GM18498 (cell line): ENCODE measurements around the gene KHNYN.
"Not testable (repeated sequence)": the region's sequence is repeated elsewhere in the genome, so short reads cannot be mapped to it uniquely, and the experiment has no call there.

Experiments used
- ATAC-seq: cut with Tn5 transposase; IDR thresholded peaks from one replicate; pipeline ENCODE4 v1.9.1; 2021; ENCODE audit warnings: mild to moderate bottlenecking, moderate library complexity; ENCODE audit not compliant: unreplicated experiment

The KHNYN gene

GRCh38 chr14:24429395-24430142 is at the start of gene KHNYN, which contains the start of gene CBLN3:
Gene KHNYN (plus strand): TSS chr14:24429954. CDS start chr14:24430731, 777 bp downstream.
Gene CBLN3 (minus strand): TSS chr14:24429668. CDS start chr14:24429054, 614 bp downstream.
- peak; percentile 88 for ATAC-seq

- ATAC-seq = no peak
Measured at GRCh38 chr14:24381363-24382063, 48.2 kb upstream of the KHNYN start.

- no peak for ATAC-seq
Measured at GRCh38 chr14:24382064-24382371, 47.7 kb upstream of the KHNYN start.

GRCh38 chr14:24384169-24384568 is 45.6 kb upstream of the KHNYN start:
- ATAC-seq = no peak

- no peak for ATAC-seq
Measured at GRCh38 chr14:24385524-24385923, 44.2 kb upstream of the KHNYN start.

GRCh38 chr14:24387009-24387345 is 42.8 kb upstream of the KHNYN start:
- ATAC-seq = no peak

- not testable (repeated sequence) for ATAC-seq
Measured at GRCh38 chr14:24387579-24387978, 42.2 kb upstream of the KHNYN start.

- no peak for ATAC-seq
Measured at GRCh38 chr14:24388474-24389179, 41.1 kb upstream of the KHNYN start.

GRCh38 chr14:24389226-24389848 is 40.4 kb upstream of the KHNYN start:
- no peak for ATAC-seq

- no peak for ATAC-seq
Measured at GRCh38 chr14:24390701-24391468, 38.9 kb upstream of the KHNYN start.

GRCh38 chr14:24392325-24393091 is 37.2 kb upstream of the KHNYN start:
- ATAC-seq = no peak

- no peak for ATAC-seq
Measured at GRCh38 chr14:24394275-24394674, 35.5 kb upstream of the KHNYN start.

GRCh38 chr14:24395609-24396582 is 33.9 kb upstream of the KHNYN start:
- ATAC-seq = no peak

GRCh38 chr14:24397639-24398292 is 32.0 kb upstream of the KHNYN start:
- ATAC-seq = no peak

- ATAC-seq = no peak
Measured at GRCh38 chr14:24398293-24398652, 31.5 kb upstream of the KHNYN start.

- no peak for ATAC-seq
Measured at GRCh38 chr14:24398653-24399446, 30.9 kb upstream of the KHNYN start, which contains the start of gene NYNRIN. Gene NYNRIN (plus strand): TSS chr14:24399003. CDS start chr14:24399247, 244 bp downstream.

- ATAC-seq = no peak
Measured at GRCh38 chr14:24399447-24399822, 30.3 kb upstream of the KHNYN start.
